ENCODE measurements around the gene ARHGAP10. TPM values are rescaled to one million over a fixed set of nuclear protein-coding genes. Genes with fewer than 3 reads are reported as not detected.

The ARHGAP10 gene
- total RNA-seq, 1 donor from 2014 or later: 30.5 TPM

GRCh38 chr4:148089624-148090023 is 357.7 kb downstream of the ARHGAP10 start:
- no peak for DNase-seq (ENCODE audit: low spot score in 2 of 2, unreplicated experiment in 2 of 2)

GRCh38 chr4:148090029-148090428 is 358.1 kb downstream of the ARHGAP10 start:
- Mint-ChIP-seq H3K9me3 (peaks cover 29% of the 10 kb centered on the region), H3K4me3 (no peak overlapping the region), H3K27me3 (ENCODE audit: low read depth) (no peaks in the 10 kb centered on the region), H3K36me3 (peaks cover 10% of the 10 kb centered on the region), H3K27ac (no peak overlapping the region), H3K4me1 (no peaks in the 10 kb centered on the region)
- no peak for DNase-seq (ENCODE audit: low spot score in 2 of 2, unreplicated experiment in 2 of 2)
- no peak for TF ChIP-seq CTCF (IDR thresholded peaks at IDR 0.05; ENCODE audit: unreplicated experiment)

More at GRCh38 chr4:148089624-148090023, 357.7 kb downstream of the ARHGAP10 start:
- Mint-ChIP-seq H3K4me3 (no peak overlapping the region), H3K4me1 (no peaks in the 10 kb centered on the region), H3K36me3 (peaks cover 11% of the 10 kb centered on the region), H3K27ac (no peak overlapping the region), H3K9me3 (peaks cover 33% of the 10 kb centered on the region), H3K27me3 (ENCODE audit: low read depth) (no peaks in the 10 kb centered on the region)
- TF ChIP-seq CTCF (IDR thresholded peaks at IDR 0.05; ENCODE audit: unreplicated experiment): no peak

- no peaks in the 10 kb centered on the region for H3K4me1 Mint-ChIP-seq
- no peaks in the 10 kb centered on the region for H3K27me3 Mint-ChIP-seq (ENCODE audit: low read depth)
- H3K27ac Mint-ChIP-seq: no peak overlapping the region
- no peak for DNase-seq (ENCODE audit: low spot score in 2 of 2, unreplicated experiment in 2 of 2)
- H3K9me3 Mint-ChIP-seq: peaks cover 22% of the 10 kb centered on the region
- no peak overlapping the region for H3K4me3 Mint-ChIP-seq
- no peak for TF ChIP-seq CTCF (IDR thresholded peaks at IDR 0.05; ENCODE audit: unreplicated experiment)
- H3K36me3 Mint-ChIP-seq: peaks cover 4% of the 10 kb centered on the region
Measured at GRCh38 chr4:148090503-148091476, 358.9 kb downstream of the ARHGAP10 start.

GRCh38 chr4:148091896-148092295 is 360.0 kb downstream of the ARHGAP10 start:
- Mint-ChIP-seq H3K4me3 (no peak overlapping the region), H3K27ac (no peak overlapping the region), H3K9me3 (peaks cover 13% of the 10 kb centered on the region), H3K36me3 (peaks cover 1% of the 10 kb centered on the region), H3K27me3 (ENCODE audit: low read depth) (no peaks in the 10 kb centered on the region), H3K4me1 (no peaks in the 10 kb centered on the region)
- DNase-seq (ENCODE audit: low spot score in 2 of 2, unreplicated experiment in 2 of 2): no peak
- no peak for TF ChIP-seq CTCF (IDR thresholded peaks at IDR 0.05; ENCODE audit: unreplicated experiment)

DNA sequence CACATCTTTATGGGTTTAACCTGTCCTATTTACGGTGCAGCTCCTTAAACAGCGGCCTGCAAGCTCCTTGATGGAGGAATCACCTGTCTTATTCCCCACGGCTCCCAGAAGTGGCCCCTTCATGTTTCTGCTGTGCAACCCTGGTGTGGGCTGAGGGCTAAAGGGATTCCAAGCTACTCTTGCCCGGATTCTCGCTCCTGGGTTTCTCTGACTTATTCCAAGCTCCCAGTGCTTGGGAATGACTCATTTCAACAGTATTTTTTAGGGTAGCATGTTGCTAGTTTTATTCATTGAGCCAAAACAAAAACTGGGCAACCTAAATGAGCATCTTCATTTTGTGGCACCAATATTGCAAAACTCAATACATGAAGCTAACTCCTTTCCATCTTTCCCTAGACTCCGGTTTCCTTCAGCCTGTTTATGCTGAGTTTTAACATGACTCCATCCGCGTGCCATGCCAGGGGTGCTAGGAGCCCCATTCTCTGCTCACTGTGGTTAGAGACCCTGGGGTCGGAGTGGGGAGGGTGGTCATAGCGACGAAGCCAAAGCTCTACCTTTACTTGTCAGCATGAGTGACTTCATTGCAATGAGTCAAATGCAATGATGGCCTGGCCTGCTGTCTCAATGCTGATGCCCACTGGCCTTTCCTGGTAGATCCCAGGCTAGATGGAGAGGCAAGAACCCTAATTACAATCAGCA is 360.6 kb downstream of the ARHGAP10 start:
- Mint-ChIP-seq H3K27me3 (ENCODE audit: low read depth) (no peaks in the 10 kb centered on the region), H3K4me3 (no peak overlapping the region), H3K4me1 (no peaks in the 10 kb centered on the region), H3K9me3 (peaks cover 8% of the 10 kb centered on the region), H3K27ac (no peak overlapping the region), H3K36me3 (peaks cover 1% of the 10 kb centered on the region)
- DNase-seq (ENCODE audit: low spot score in 2 of 2, unreplicated experiment in 2 of 2): no peak
- no peak for TF ChIP-seq CTCF (IDR thresholded peaks at IDR 0.05; ENCODE audit: unreplicated experiment)
